ENCODE data around the gene EHD4. TPM values are rescaled to one million over a fixed set of nuclear protein-coding genes. Genes with fewer than 3 reads are reported as not detected.

Gene EHD4
- total RNA-seq, 2 donors from 2014 or later = 57.6 to 79.9 TPM

- peaks cover 53% of the 10 kb centered on the region for H3K4me1 Mint-ChIP-seq
- H3K4me3 Mint-ChIP-seq = peak overlapping the region; percentile 90
- peak overlapping the region; percentile 97 for H3K27ac Mint-ChIP-seq
- peak in 2 of 3 donors; percentile 30 to 51 for DNase-seq
- peaks cover 13% of the 10 kb centered on the region for H3K27me3 Mint-ChIP-seq
- H3K36me3 Mint-ChIP-seq (ENCODE audit: low read depth) = peaks cover 5% of the 10 kb centered on the region
- H3K9me3 ChIP-seq (ENCODE audit: control insufficient read depth, low read length, poor library complexity, severe bottlenecking) = no peaks in the 10 kb centered on the region
- ATAC-seq = peak; percentile 54
Measured at GRCh38 chr15:41969851-41970431, 2.4 kb downstream of the EHD4 start.

GRCh38 chr15:41968701-41969100 is 3.7 kb downstream of the EHD4 start:
- Mint-ChIP-seq H3K4me3 (peak overlapping the region; percentile 63), H3K4me1 (peaks cover 50% of the 10 kb centered on the region), H3K36me3 (ENCODE audit: low read depth) (peaks cover 5% of the 10 kb centered on the region), H3K27ac (peak overlapping the region; percentile 97), H3K27me3 (peaks cover under 1% of the 10 kb centered on the region)
- H3K9me3 ChIP-seq (ENCODE audit: control insufficient read depth, low read length, poor library complexity, severe bottlenecking) = no peaks in the 10 kb centered on the region
- DNase-seq (no peak), ATAC-seq (no peak)

DNA sequence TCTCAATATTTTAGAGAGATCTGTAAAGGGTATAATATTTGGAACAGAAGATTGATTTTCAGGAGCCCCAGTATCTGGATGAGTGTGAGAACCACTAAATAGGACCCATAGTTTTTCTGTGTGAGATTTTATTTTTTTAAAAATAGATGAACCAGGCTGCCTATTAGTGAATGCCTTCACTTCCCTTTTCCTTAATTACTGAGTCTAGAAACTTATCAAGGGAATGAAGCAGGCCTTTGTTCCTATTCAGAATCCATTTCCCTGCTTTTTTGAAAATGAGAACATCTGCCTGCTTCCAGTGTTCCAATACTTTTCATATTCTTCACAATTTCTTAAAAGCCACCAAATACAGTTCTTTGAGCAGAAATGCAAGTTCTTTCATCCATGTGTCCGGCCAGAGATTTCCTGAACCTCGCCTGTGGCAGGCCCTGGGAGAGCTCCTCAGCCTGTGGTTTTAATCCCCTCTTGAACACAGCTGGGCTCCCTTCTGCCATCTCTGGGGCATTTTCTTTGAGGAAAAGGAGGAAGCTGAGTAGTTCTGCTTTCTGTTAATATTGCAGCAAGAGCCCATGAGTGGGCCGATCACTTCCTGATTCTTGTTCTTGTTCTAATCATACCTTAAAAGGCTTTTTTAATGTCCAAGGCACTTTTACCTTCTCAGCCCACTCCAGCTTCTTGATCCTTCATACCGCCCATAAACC is 4.7 kb downstream of the EHD4 start:
- no peaks in the 10 kb centered on the region for H3K9me3 ChIP-seq (ENCODE audit: control insufficient read depth, low read length, poor library complexity, severe bottlenecking)
- DNase-seq (no peak), ATAC-seq (no peak)
- peak overlapping the region; percentile 73 for H3K4me3 Mint-ChIP-seq
- H3K27me3 Mint-ChIP-seq = no peaks in the 10 kb centered on the region
- H3K27ac Mint-ChIP-seq = peak overlapping the region; percentile 97
- H3K4me1 Mint-ChIP-seq = peaks cover 47% of the 10 kb centered on the region
- H3K36me3 Mint-ChIP-seq (ENCODE audit: low read depth) = peaks cover 5% of the 10 kb centered on the region

DNA sequence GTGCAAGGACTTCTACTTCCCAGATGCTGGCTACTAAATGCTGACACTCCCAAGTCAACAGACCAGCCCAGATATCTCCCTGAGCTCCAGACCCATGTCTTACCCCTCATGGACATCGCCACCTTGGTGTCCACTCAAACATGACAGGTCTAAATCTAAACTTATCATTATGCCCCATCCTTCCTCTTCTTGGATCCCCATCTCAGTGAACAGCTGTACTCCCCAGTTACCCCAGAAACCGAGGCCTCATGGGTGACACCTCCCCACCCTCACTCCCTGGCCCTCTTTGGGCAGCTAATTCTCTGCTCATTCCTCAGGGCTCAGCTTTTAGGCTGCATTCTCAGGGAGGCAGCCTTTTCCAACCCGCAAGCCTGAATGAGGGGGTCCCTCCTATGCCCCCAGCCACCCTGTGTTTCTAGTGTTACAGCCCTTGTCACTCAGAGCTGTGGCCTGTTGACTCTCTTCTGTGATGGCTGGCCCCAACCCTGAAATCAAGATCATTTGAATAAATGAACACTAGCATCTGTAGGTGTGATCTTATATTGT is 5.4 kb downstream of the EHD4 start:
- H3K4me3 Mint-ChIP-seq = peak overlapping the region; percentile 7
- no peaks in the 10 kb centered on the region for H3K9me3 ChIP-seq (ENCODE audit: control insufficient read depth, low read length, poor library complexity, severe bottlenecking)
- H3K27ac Mint-ChIP-seq = peak overlapping the region; percentile 91
- no peaks in the 10 kb centered on the region for H3K27me3 Mint-ChIP-seq
- ATAC-seq (no peak), DNase-seq (no peak)
- H3K36me3 Mint-ChIP-seq (ENCODE audit: low read depth) = peaks cover 3% of the 10 kb centered on the region
- peaks cover 48% of the 10 kb centered on the region for H3K4me1 Mint-ChIP-seq

DNA sequence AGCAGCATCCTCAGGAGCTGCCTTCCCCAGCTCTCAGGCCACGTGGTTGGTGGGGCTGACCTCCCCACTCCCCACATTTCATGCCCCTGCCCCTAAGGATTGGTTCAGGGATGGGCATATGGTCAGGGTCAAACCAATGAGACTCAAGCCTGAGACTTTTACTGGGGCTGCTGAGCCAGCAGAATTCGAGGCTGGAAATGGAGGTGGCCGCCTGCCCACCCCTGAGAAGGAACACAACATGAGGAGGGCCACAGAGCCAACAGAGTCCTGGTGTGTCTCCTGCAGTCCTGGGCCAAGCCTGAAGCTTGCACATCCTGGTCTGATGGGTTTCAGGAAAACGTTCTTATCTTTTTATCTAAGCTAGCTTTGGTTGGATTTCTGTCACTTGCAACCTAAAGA is 5.9 kb downstream of the EHD4 start:
- no peaks in the 10 kb centered on the region for H3K9me3 ChIP-seq (ENCODE audit: control insufficient read depth, low read length, poor library complexity, severe bottlenecking)
- H3K27me3 Mint-ChIP-seq = no peaks in the 10 kb centered on the region
- peaks cover 3% of the 10 kb centered on the region for H3K36me3 Mint-ChIP-seq (ENCODE audit: low read depth)
- H3K27ac Mint-ChIP-seq = peak overlapping the region; percentile 91
- ATAC-seq = no peak
- H3K4me1 Mint-ChIP-seq = peaks cover 52% of the 10 kb centered on the region
- DNase-seq = no peak
- H3K4me3 Mint-ChIP-seq = peak overlapping the region; percentile 78

GRCh38 chr15:41965441-41966413 is 6.6 kb downstream of the EHD4 start:
- no peaks in the 10 kb centered on the region for H3K27me3 Mint-ChIP-seq

DNA sequence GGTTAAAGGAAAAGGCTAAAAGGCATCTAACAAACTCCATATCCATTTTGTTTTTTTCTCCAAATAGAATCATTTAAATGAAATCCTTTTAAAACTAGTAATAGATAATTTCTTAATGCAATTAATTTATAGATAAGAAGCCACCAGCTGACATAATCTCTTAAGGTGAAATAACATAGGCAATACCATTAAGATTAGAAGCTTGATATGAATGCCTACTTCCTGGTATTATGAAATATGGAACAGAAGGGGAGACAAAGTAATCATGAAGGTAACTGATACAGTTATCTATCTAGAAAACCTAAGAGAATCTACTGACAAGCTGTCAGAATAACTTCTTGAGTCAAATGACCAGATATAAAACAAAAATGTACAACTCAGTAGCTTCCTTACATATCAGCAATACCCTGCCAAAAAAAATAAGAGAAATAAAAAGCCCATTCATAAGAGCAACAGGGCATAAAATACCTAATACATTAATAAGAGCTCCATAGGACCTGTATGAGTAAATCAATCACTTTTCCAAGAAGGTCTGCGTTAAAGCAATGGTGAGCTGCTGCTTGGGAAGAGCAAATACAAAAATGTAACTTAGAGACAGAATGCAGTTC is 10.7 kb downstream of the EHD4 start:
- Mint-ChIP-seq H3K4me1 (peaks cover 29% of the 10 kb centered on the region), H3K27me3 (no peaks in the 10 kb centered on the region), H3K4me3 (no peak overlapping the region), H3K27ac (no peak overlapping the region), H3K36me3 (ENCODE audit: low read depth) (peaks cover 3% of the 10 kb centered on the region)
- DNase-seq (no peak), ATAC-seq (no peak)
- no peaks in the 10 kb centered on the region for H3K9me3 ChIP-seq (ENCODE audit: control insufficient read depth, low read length, poor library complexity, severe bottlenecking)

More at GRCh38 chr15:41965441-41966413, 6.6 kb downstream of the EHD4 start:
- Mint-ChIP-seq H3K36me3 (ENCODE audit: low read depth) (peaks cover 3% of the 10 kb centered on the region), H3K27ac (peak overlapping the region; percentile 91), H3K4me1 (peaks cover 45% of the 10 kb centered on the region), H3K4me3 (peak overlapping the region; percentile 78)
- no peak for ATAC-seq
- DNase-seq = no peak
- no peaks in the 10 kb centered on the region for H3K9me3 ChIP-seq (ENCODE audit: control insufficient read depth, low read length, poor library complexity, severe bottlenecking)

GRCh38 chr15:41961001-41961518 is 11.3 kb downstream of the EHD4 start:
- Mint-ChIP-seq H3K36me3 (ENCODE audit: low read depth) (peaks cover 2% of the 10 kb centered on the region), H3K27ac (no peak overlapping the region), H3K4me1 (peaks cover 25% of the 10 kb centered on the region), H3K27me3 (no peaks in the 10 kb centered on the region), H3K4me3 (no peak overlapping the region)
- ATAC-seq (no peak), DNase-seq (no peak)
- H3K9me3 ChIP-seq (ENCODE audit: control insufficient read depth, low read length, poor library complexity, severe bottlenecking) = no peaks in the 10 kb centered on the region

DNA sequence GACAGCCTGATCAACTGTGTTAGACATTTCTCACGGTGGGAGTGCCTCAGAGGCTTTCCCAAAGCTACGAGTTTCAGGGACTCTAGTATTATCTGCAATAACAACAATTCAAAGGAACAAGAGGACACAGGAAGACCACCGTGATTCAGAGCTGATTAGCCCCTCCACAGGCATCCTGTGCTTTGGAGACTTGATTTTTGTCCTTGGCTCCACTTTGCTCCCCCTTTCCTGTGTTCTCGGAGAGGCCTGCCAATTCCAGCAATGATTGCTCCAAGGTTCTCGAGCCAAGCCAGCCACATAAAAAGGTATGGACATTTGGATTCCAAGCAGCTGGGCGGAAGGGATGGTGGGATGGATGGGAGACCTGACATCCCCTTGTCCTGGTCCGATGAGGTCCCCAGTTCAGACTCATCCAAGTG is 14.3 kb downstream of the EHD4 start:
- DNase-seq (no peak), ATAC-seq (no peak)
- Mint-ChIP-seq H3K4me3 (peak overlapping the region; percentile 3), H3K36me3 (ENCODE audit: low read depth) (no peaks in the 10 kb centered on the region), H3K27me3 (no peaks in the 10 kb centered on the region), H3K4me1 (peaks cover 26% of the 10 kb centered on the region), H3K27ac (no peak overlapping the region)
- no peaks in the 10 kb centered on the region for H3K9me3 ChIP-seq (ENCODE audit: control insufficient read depth, low read length, poor library complexity, severe bottlenecking)

GRCh38 chr15:41957021-41957897 is 15.1 kb downstream of the EHD4 start:
- no peaks in the 10 kb centered on the region for H3K9me3 ChIP-seq (ENCODE audit: control insufficient read depth, low read length, poor library complexity, severe bottlenecking)
- Mint-ChIP-seq H3K4me1 (peaks cover 25% of the 10 kb centered on the region), H3K4me3 (no peak overlapping the region), H3K27ac (peak overlapping the region; percentile 59), H3K36me3 (ENCODE audit: low read depth) (peaks cover 2% of the 10 kb centered on the region), H3K27me3 (no peaks in the 10 kb centered on the region)
- DNase-seq = no peak
- ATAC-seq = peak; percentile 28

GRCh38 chr15:41955807-41956525 is 16.4 kb downstream of the EHD4 start:
- DNase-seq (no peak), ATAC-seq (no peak)
- no peak overlapping the region for H3K27ac Mint-ChIP-seq
- H3K4me3 Mint-ChIP-seq = no peak overlapping the region
- no peaks in the 10 kb centered on the region for H3K27me3 Mint-ChIP-seq
- H3K4me1 Mint-ChIP-seq = peaks cover 20% of the 10 kb centered on the region
- H3K9me3 ChIP-seq (ENCODE audit: control insufficient read depth, low read length, poor library complexity, severe bottlenecking) = no peaks in the 10 kb centered on the region
- peaks cover 3% of the 10 kb centered on the region for H3K36me3 Mint-ChIP-seq (ENCODE audit: low read depth)

Measured in T-helper 17 cell (primary cell).